IMR-90 (cell line): Measurements from ENCODE around the gene KIAA0825. TPM values are rescaled to one million over a fixed set of nuclear protein-coding genes. Genes with fewer than 3 reads are reported as not detected.

Experiments
- ATAC-seq: fragments of 200-7000 bp; cut with Tn5 transposase; 2 replicates; pipeline ENCODE4 v1.9.1; 2020; ENCODE audit warnings: low read depth, mild to moderate bottlenecking, moderate library complexity
- BruUV-seq: library from RNA; stranded (reverse); fragments of 400-500 nt; replicated peaks from 2 replicates; lab custom pipeline; 2021; lab: Mats Ljungman, UMichigan
- CTCF ChIA-PET: fragments of 300-600 bp; formaldehyde crosslinking; extraction: SDS; loops from one replicate; lab custom pipeline; 2021; ENCODE audit warnings: antibody characterized with exemption; lab: Yijun Ruan, JAX
- POLR2A ChIA-PET: fragments of 300-600 bp; sonication (Branson Sonifier 250); formaldehyde crosslinking; loops from one replicate; lab custom pipeline; 2022; ENCODE audit warnings: antibody characterized with exemption; ENCODE audit not compliant: unreplicated experiment; lab: Charles Lee
- DNase-seq: peaks from one replicate; pipeline ENCODE4 v3.0.0; 2013
- H2AFZ ChIP-seq: replicated peaks from 2 replicates; pipeline ENCODE3; 2013; ENCODE audit warnings: low read length, mild to moderate bottlenecking; ENCODE audit not compliant: poor library complexity
- H2AK5ac ChIP-seq: 2 replicates; pipeline ENCODE4 v1.6.1; 2013; ENCODE audit warnings: low read depth, low read length, inconsistent platforms
- H2AK9ac ChIP-seq: replicated peaks from 2 replicates; pipeline ENCODE3; 2013; ENCODE audit warnings: mild to moderate bottlenecking, low read depth, low read length, moderate library complexity; ENCODE audit not compliant: poor library complexity
- H2BK120ac ChIP-seq: 2 replicates; pipeline ENCODE4 v1.6.1; 2013; ENCODE audit warnings: low read depth, low read length, inconsistent platforms
- H2BK15ac ChIP-seq: 3 replicates; pipeline ENCODE4 v1.6.1; 2013; ENCODE audit warnings: low read depth, low read length, inconsistent platforms
- H2BK20ac ChIP-seq: 2 replicates; pipeline ENCODE4 v1.6.1; 2013; ENCODE audit warnings: low read depth, mild to moderate bottlenecking, inconsistent platforms, low read length, moderate library complexity
- H2BK5ac ChIP-seq: 2 replicates; pipeline ENCODE4 v1.6.1; 2013; ENCODE audit warnings: mild to moderate bottlenecking, low read depth, low read length, inconsistent platforms; ENCODE audit not compliant: poor library complexity, severe bottlenecking
- H3K14ac ChIP-seq: replicated peaks from 2 replicates; pipeline ENCODE4 v1.6.1; 2013; ENCODE audit warnings: low read depth, low read length, inconsistent platforms
- H3K18ac ChIP-seq: 2 replicates; pipeline ENCODE4 v1.6.1; 2013; ENCODE audit warnings: low read depth, low read length, control low read depth
- H3K23ac ChIP-seq: 2 replicates; pipeline ENCODE4 v1.6.1; 2013; ENCODE audit warnings: low read depth, low read length, inconsistent platforms
- H3K27ac ChIP-seq: 2 replicates; pipeline ENCODE4 v1.5.1; 2013; ENCODE audit warnings: mild to moderate bottlenecking, control low read depth, low read length; ENCODE audit not compliant: insufficient read depth
- H3K27me3 ChIP-seq: 2 replicates; pipeline ENCODE4 v1.6.1; 2013; ENCODE audit warnings: low read length; ENCODE audit not compliant: control insufficient read depth, insufficient read depth
- H3K36me3 ChIP-seq: 2 replicates; pipeline ENCODE4 v1.6.1; 2013; ENCODE audit warnings: low read length, mixed read lengths; ENCODE audit not compliant: control insufficient read depth, insufficient read depth
- H3K4ac ChIP-seq: 2 replicates; pipeline ENCODE4 v1.6.1; 2013; ENCODE audit warnings: low read depth, low read length, inconsistent platforms
- H3K4me1 ChIP-seq: 2 replicates; pipeline ENCODE4 v1.6.1; 2013; ENCODE audit warnings: low read length, mixed read lengths; ENCODE audit not compliant: control insufficient read depth, insufficient read depth
- H3K4me2 ChIP-seq: 2 replicates; pipeline ENCODE4 v1.6.1; 2013; ENCODE audit warnings: low read depth, mild to moderate bottlenecking, control low read depth, low read length, moderate library complexity
- H3K4me3 ChIP-seq: 2 replicates; pipeline ENCODE4 v1.5.1; 2013; ENCODE audit warnings: low read depth, mild to moderate bottlenecking, control low read depth, low read length, moderate library complexity; ENCODE audit not compliant: insufficient read depth
- H3K56ac ChIP-seq: 2 replicates; pipeline ENCODE4 v1.6.1; 2013; ENCODE audit warnings: low read length, inconsistent platforms; ENCODE audit not compliant: insufficient read depth; ENCODE audit errors: extremely low read depth
- H3K79me1 ChIP-seq, 2 experiments: 2 replicates each; pipeline ENCODE4 v1.6.1; 2013; ENCODE audit warnings: low read length in 2 of 2, inconsistent platforms in 1 of 2, low read depth in 1 of 2
- H3K9ac ChIP-seq: 2 replicates; pipeline ENCODE4 v1.6.1; 2013; ENCODE audit warnings: low read depth, low read length, control low read depth
- H3K9me1 ChIP-seq: 2 replicates; pipeline ENCODE4 v1.6.1; 2013; ENCODE audit warnings: low read length, inconsistent platforms; ENCODE audit not compliant: insufficient read depth
- H3K9me3 ChIP-seq: 2 replicates; pipeline ENCODE4 v1.6.1; 2013; ENCODE audit warnings: low read length; ENCODE audit not compliant: control insufficient read depth, insufficient read depth
- H4K20me1 ChIP-seq: 2 replicates; pipeline ENCODE4 v1.6.1; 2013; ENCODE audit warnings: low read length, inconsistent platforms; ENCODE audit not compliant: insufficient read depth
- H4K5ac ChIP-seq: 2 replicates; pipeline ENCODE4 v1.6.1; 2013; ENCODE audit warnings: mild to moderate bottlenecking, low read depth, low read length, control low read depth
- H4K8ac ChIP-seq, 2 experiments: 2 replicates each; pipeline ENCODE4 v1.6.1; 2013; ENCODE audit warnings: low read depth in 2 of 2, low read length in 2 of 2, control low read depth in 1 of 2, inconsistent platforms in 1 of 2
- H4K91ac ChIP-seq: 2 replicates; pipeline ENCODE4 v1.6.1; 2013; ENCODE audit warnings: low read depth, low read length, inconsistent platforms; ENCODE audit not compliant: insufficient read depth
- BHLHE40 ChIP-seq: fragments of 150-350 bp; IDR thresholded peaks from 2 replicates; pipeline ENCODE4 v1.6.1; 2016; ENCODE audit warnings: mild to moderate bottlenecking, low read depth, low read length
- CEBPB ChIP-seq: IDR thresholded peaks from 2 replicates; pipeline ENCODE4 v1.6.1; 2012; ENCODE audit warnings: low read depth, low read length, improper control_type of control experiment
- CHD1 ChIP-seq: IDR thresholded peaks from 2 replicates; pipeline ENCODE4 v1.6.1; 2012; ENCODE audit warnings: low read depth, low read length, improper control_type of control experiment
- CTCF ChIP-seq: conservative IDR thresholded peaks from 2 replicates; pipeline ENCODE4 v1.5.1; 2012; ENCODE audit warnings: mild to moderate bottlenecking, low read depth, low read length, improper control_type of control experiment
- ELK1 ChIP-seq: fragments of 150-350 bp; IDR thresholded peaks from 2 replicates; pipeline ENCODE4 v1.6.1; 2016; ENCODE audit warnings: low read depth, mild to moderate bottlenecking, low read length, moderate library complexity, borderline replicate concordance
- MAFK ChIP-seq: IDR thresholded peaks from 2 replicates; pipeline ENCODE4 v1.6.1; 2012; ENCODE audit warnings: low read depth, low read length, improper control_type of control experiment
- MAZ ChIP-seq: IDR thresholded peaks from 2 replicates; pipeline ENCODE4 v1.6.1; 2012; ENCODE audit warnings: low read depth, mild to moderate bottlenecking, low read length, improper control_type of control experiment, moderate library complexity, borderline replicate concordance
- NFE2L2 ChIP-seq: fragments of 150-350 bp; IDR thresholded peaks from 2 replicates; pipeline ENCODE4 v1.6.1; 2016; ENCODE audit warnings: low read depth, mild to moderate bottlenecking, low read length
- RAD21 ChIP-seq: IDR thresholded peaks from 2 replicates; pipeline ENCODE4 v1.6.1; 2012; ENCODE audit warnings: low read length, improper control_type of control experiment
- RCOR1 ChIP-seq: IDR thresholded peaks from 2 replicates; pipeline ENCODE4 v1.6.1; 2012; ENCODE audit warnings: mild to moderate bottlenecking, low read length, improper control_type of control experiment; ENCODE audit not compliant: insufficient replicate concordance
- RFX5 ChIP-seq: IDR thresholded peaks from 2 replicates; pipeline ENCODE4 v1.8.0; 2012; ENCODE audit warnings: low read depth, mild to moderate bottlenecking, low read length, moderate library complexity
- SMC3 ChIP-seq: fragments of 150-350 bp; IDR thresholded peaks from 2 replicates; pipeline ENCODE4 v1.6.1; 2016; ENCODE audit warnings: low read depth, mild to moderate bottlenecking, antibody characterized with exemption, low read length, moderate library complexity
- USF2 ChIP-seq: fragments of 150-350 bp; IDR thresholded peaks from 2 replicates; pipeline ENCODE4 v1.6.1; 2017; ENCODE audit warnings: mild to moderate bottlenecking, antibody characterized with exemption, low read length, low read depth
- WGBS, 2 experiments: methylation state at CpG; one replicate each; pipeline versions ENCODE4 v1.1.5 to v1.1.7; 2013; ENCODE audit warnings: missing lambda C conversion rate in 2 of 2; ENCODE audit not compliant: insufficient read length in 1 of 2; ENCODE audit errors: extremely low coverage in 2 of 2; 5-methylcytosine and 5-hydroxymethylcytosine counted together
- dilution Hi-C: fragments of 300-500 bp; cut with HindIII; formaldehyde crosslinking; loops from one replicate; pipeline ENCODE4 v1.14.3; 2018; ENCODE audit warnings: low sequenced_read_pairs; ENCODE audit not compliant: unreplicated experiment
- in situ Hi-C: fragments of 300-500 bp; cut with MboI; formaldehyde crosslinking; loops from 3 replicates; pipeline ENCODE4 v1.14.3; 2019; ENCODE audit warnings: low sequenced_read_pairs, inconsistent platforms, mixed read lengths
- intact Hi-C: fragments of 100-400 bp; cut with micrococcal nuclease; formaldehyde crosslinking; loops from 2 replicates; pipeline ENCODE4 v1.10.0; 2022
- polyA plus RNA-seq, 3 experiments: library from polyadenylated mRNA; depleted of rRNA; stranded (reverse); fragments of >200 nt; gene quantifications; 2 replicates each; pipeline ENCODE4 v1.2.3, GENCODE V29; 2012; ENCODE audit warnings: low replicate concordance in 1 of 3
- total RNA-seq: library from RNA; depleted of rRNA; stranded (reverse); fragments of >200 nt; gene quantifications from 2 replicates; pipeline ENCODE4 v1.2.3, GENCODE V29; 2012

KIAA0825 gene
- total and polyA plus RNA-seq, 2 of the 4 experiments (the other 2 are of a cell fraction), result 0.46 to 1.8 TPM

GRCh38 chr5:94445726-94446125 lies 172.7 kb downstream of the KIAA0825 start:
- Histone ChIP-seq H4K91ac (no peak overlapping the region), H2BK20ac (no peak overlapping the region), H3K9me1 (no peaks in the 10 kb centered on the region), H3K4me1 (peaks cover 2% of the 10 kb centered on the region; the same call in 1 of the 2 replicates), H4K20me1 (no peaks in the 10 kb centered on the region), H4K8ac (no peak overlapping the region), H3K23ac (no peak overlapping the region), H3K4ac (no peak overlapping the region), H3K14ac (no peak overlapping the region), H3K56ac (no peak overlapping the region), H3K27me3 (no peaks in the 10 kb centered on the region), H3K36me3 (no peaks in the 10 kb centered on the region), H2BK5ac (no peak overlapping the region), H3K9ac (no peak overlapping the region), H2BK120ac (no peak overlapping the region), H3K4me3 (no peak overlapping the region), H2BK15ac (no peak overlapping the region), H2AK9ac (no peak overlapping the region), H3K4me2 (no peak overlapping the region), H3K9me3 (no peaks in the 10 kb centered on the region), H4K5ac (no peak overlapping the region), H2AFZ (no peak overlapping the region), H3K18ac (no peak overlapping the region), H3K79me1 (no peaks in the 10 kb centered on the region), H3K27ac (no peak overlapping the region), H2AK5ac (no peak overlapping the region)
- no TSS peak for BruUV-seq
- TF ChIP-seq MAFK (no peak), NFE2L2 (no peak), USF2 (no peak), CHD1 (no peak), BHLHE40 (no peak), CEBPB (no peak), RAD21 (no peak), CTCF (no peak), RCOR1 (no peak), ELK1 (no peak), SMC3 (no peak), MAZ (no peak), RFX5 (no peak)
- ATAC-seq (no peak), DNase-seq (no peak)
- intact Hi-C loops (no loop called here), in situ Hi-C loops (no loop called here), dilution Hi-C loops (no loop called here)
- CTCF ChIA-PET, result no interaction called here
- WGBS, 2 experiments, result 50% methylated on average over 2 of the region's 2 CpGs; no CpG with 5 or more reads in 1 of the 2 experiments
- POLR2A ChIA-PET, result no interaction called here
